ENCODE results near the gene SLC2A6. TPM values are rescaled to one million over a fixed set of nuclear protein-coding genes. Genes with fewer than 3 reads are reported as not detected.

Gene SLC2A6
- polyA plus RNA-seq, 1 donor = 1.7 TPM

GRCh38 chr9:133494636-133495326 is 15.9 kb upstream of the SLC2A6 start:
- H3K4me3 ChIP-seq (ENCODE audit: low read length) = no peak overlapping the region
- H3K36me3 ChIP-seq (ENCODE audit: control insufficient read depth, insufficient read depth, low read length) = no peaks in the 10 kb centered on the region
- H3K9me3 ChIP-seq (ENCODE audit: control insufficient read depth, low read depth, low read length) = no peaks in the 10 kb centered on the region
- H3K27ac ChIP-seq (ENCODE audit: low read length) = no peak overlapping the region
- WGBS (ENCODE audit: insufficient coverage, low lambda C conversion rate) = no CpG with 5 or more reads among the region's 24 CpGs
- peaks cover 4% of the 10 kb centered on the region for H3K4me1 ChIP-seq (ENCODE audit: control insufficient read depth, insufficient read depth, low read length)
- DNase-seq = no peak
- H3K27me3 ChIP-seq (ENCODE audit: control insufficient read depth, insufficient read depth, low read length) = peaks cover 9% of the 10 kb centered on the region

GRCh38 chr9:133493845-133494540 is 15.1 kb upstream of the SLC2A6 start:
- no peaks in the 10 kb centered on the region for H3K9me3 ChIP-seq (ENCODE audit: control insufficient read depth, low read depth, low read length)
- H3K4me1 ChIP-seq (ENCODE audit: control insufficient read depth, insufficient read depth, low read length) = peaks cover 2% of the 10 kb centered on the region
- DNase-seq = no peak
- WGBS (ENCODE audit: insufficient coverage, low lambda C conversion rate) = no CpG with 5 or more reads among the region's 23 CpGs
- no peak overlapping the region for H3K27ac ChIP-seq (ENCODE audit: low read length)
- no peaks in the 10 kb centered on the region for H3K36me3 ChIP-seq (ENCODE audit: control insufficient read depth, insufficient read depth, low read length)
- no peak overlapping the region for H3K4me3 ChIP-seq (ENCODE audit: low read length)
- H3K27me3 ChIP-seq (ENCODE audit: control insufficient read depth, insufficient read depth, low read length) = peaks cover 6% of the 10 kb centered on the region

- Histone ChIP-seq H3K27me3 (ENCODE audit: control insufficient read depth, insufficient read depth, low read length) (peaks cover 3% of the 10 kb centered on the region), H3K9me3 (ENCODE audit: control insufficient read depth, low read depth, low read length) (no peaks in the 10 kb centered on the region), H3K4me1 (ENCODE audit: control insufficient read depth, insufficient read depth, low read length) (peaks cover 2% of the 10 kb centered on the region), H3K4me3 (ENCODE audit: low read length) (no peak overlapping the region), H3K27ac (ENCODE audit: low read length) (no peak overlapping the region), H3K36me3 (ENCODE audit: control insufficient read depth, insufficient read depth, low read length) (no peaks in the 10 kb centered on the region)
- no CpG with 5 or more reads among the region's 11 CpGs for WGBS (ENCODE audit: insufficient coverage, low lambda C conversion rate)
- DNase-seq = no peak
Observed at GRCh38 chr9:133493428-133493827, 14.5 kb upstream of the SLC2A6 start.

- no peak for DNase-seq
- H3K4me1 ChIP-seq (ENCODE audit: control insufficient read depth, insufficient read depth, low read length) = peaks cover 2% of the 10 kb centered on the region
- peaks cover 3% of the 10 kb centered on the region for H3K27me3 ChIP-seq (ENCODE audit: control insufficient read depth, insufficient read depth, low read length)
- no peak overlapping the region for H3K27ac ChIP-seq (ENCODE audit: low read length)
- no peak overlapping the region for H3K4me3 ChIP-seq (ENCODE audit: low read length)
- H3K9me3 ChIP-seq (ENCODE audit: control insufficient read depth, low read depth, low read length) = no peaks in the 10 kb centered on the region
- no peaks in the 10 kb centered on the region for H3K36me3 ChIP-seq (ENCODE audit: control insufficient read depth, insufficient read depth, low read length)
- WGBS (ENCODE audit: insufficient coverage, low lambda C conversion rate) = no CpG with 5 or more reads among the region's 33 CpGs
Observed at GRCh38 chr9:133492061-133493021, 13.4 kb upstream of the SLC2A6 start.

- peaks cover 3% of the 10 kb centered on the region for H3K27me3 ChIP-seq (ENCODE audit: control insufficient read depth, insufficient read depth, low read length)
Observed at GRCh38 chr9:133491656-133491925, 12.7 kb upstream of the SLC2A6 start.

GRCh38 chr9:133490865-133491655 is 12.2 kb upstream of the SLC2A6 start:
- Histone ChIP-seq H3K27ac (ENCODE audit: low read length) (no peak overlapping the region), H3K36me3 (ENCODE audit: control insufficient read depth, insufficient read depth, low read length) (no peaks in the 10 kb centered on the region), H3K4me3 (ENCODE audit: low read length) (no peak overlapping the region), H3K27me3 (ENCODE audit: control insufficient read depth, insufficient read depth, low read length) (peaks cover 3% of the 10 kb centered on the region), H3K4me1 (ENCODE audit: control insufficient read depth, insufficient read depth, low read length) (peaks cover under 1% of the 10 kb centered on the region), H3K9me3 (ENCODE audit: control insufficient read depth, low read depth, low read length) (no peaks in the 10 kb centered on the region)
- DNase-seq = no peak
- WGBS (ENCODE audit: insufficient coverage, low lambda C conversion rate) = no CpG with 5 or more reads among the region's 12 CpGs

More at GRCh38 chr9:133491656-133491925, 12.7 kb upstream of the SLC2A6 start:
- Histone ChIP-seq H3K4me1 (ENCODE audit: control insufficient read depth, insufficient read depth, low read length) (peaks cover under 1% of the 10 kb centered on the region), H3K27ac (ENCODE audit: low read length) (no peak overlapping the region), H3K4me3 (ENCODE audit: low read length) (no peak overlapping the region), H3K9me3 (ENCODE audit: control insufficient read depth, low read depth, low read length) (no peaks in the 10 kb centered on the region), H3K36me3 (ENCODE audit: control insufficient read depth, insufficient read depth, low read length) (no peaks in the 10 kb centered on the region)
- no peak for DNase-seq
- WGBS (ENCODE audit: insufficient coverage, low lambda C conversion rate) = no CpG with 5 or more reads among the region's 8 CpGs

- Histone ChIP-seq H3K4me3 (ENCODE audit: low read length) (no peak overlapping the region), H3K9me3 (ENCODE audit: control insufficient read depth, low read depth, low read length) (no peaks in the 10 kb centered on the region), H3K36me3 (ENCODE audit: control insufficient read depth, insufficient read depth, low read length) (no peaks in the 10 kb centered on the region), H3K4me1 (ENCODE audit: control insufficient read depth, insufficient read depth, low read length) (peaks cover 4% of the 10 kb centered on the region), H3K27ac (ENCODE audit: low read length) (no peak overlapping the region), H3K27me3 (ENCODE audit: control insufficient read depth, insufficient read depth, low read length) (peaks cover 3% of the 10 kb centered on the region)
- 60% methylated on average over 1 of the region's 13 CpGs for whole genome bisulfite sequencing (ENCODE audit: insufficient coverage, low lambda C conversion rate)
- DNase-seq = no peak
Observed at GRCh38 chr9:133490201-133490681, 11.3 kb upstream of the SLC2A6 start.

- no peak overlapping the region for H3K4me3 ChIP-seq (ENCODE audit: low read length)
- no peaks in the 10 kb centered on the region for H3K9me3 ChIP-seq (ENCODE audit: control insufficient read depth, low read depth, low read length)
- H3K27ac ChIP-seq (ENCODE audit: low read length) = no peak overlapping the region
- H3K36me3 ChIP-seq (ENCODE audit: control insufficient read depth, insufficient read depth, low read length) = no peaks in the 10 kb centered on the region
- WGBS (ENCODE audit: insufficient coverage, low lambda C conversion rate) = 80% methylated on average over 1 of the region's 19 CpGs
- peaks cover 3% of the 10 kb centered on the region for H3K27me3 ChIP-seq (ENCODE audit: control insufficient read depth, insufficient read depth, low read length)
- DNase-seq = no peak
- H3K4me1 ChIP-seq (ENCODE audit: control insufficient read depth, insufficient read depth, low read length) = peaks cover 4% of the 10 kb centered on the region
Observed at GRCh38 chr9:133489253-133490190, 10.6 kb upstream of the SLC2A6 start.

GRCh38 chr9:133488686-133489252 is 9.9 kb upstream of the SLC2A6 start:
- H3K4me3 ChIP-seq (ENCODE audit: low read length) = no peak overlapping the region
- H3K4me1 ChIP-seq (ENCODE audit: control insufficient read depth, insufficient read depth, low read length) = peaks cover 4% of the 10 kb centered on the region
- H3K9me3 ChIP-seq (ENCODE audit: control insufficient read depth, low read depth, low read length) = no peaks in the 10 kb centered on the region
- H3K27me3 ChIP-seq (ENCODE audit: control insufficient read depth, insufficient read depth, low read length) = peaks cover 3% of the 10 kb centered on the region
- no peak overlapping the region for H3K27ac ChIP-seq (ENCODE audit: low read length)
- no peak for DNase-seq
- H3K36me3 ChIP-seq (ENCODE audit: control insufficient read depth, insufficient read depth, low read length) = no peaks in the 10 kb centered on the region
- no CpG with 5 or more reads among the region's 18 CpGs for WGBS (ENCODE audit: insufficient coverage, low lambda C conversion rate)

Measured in large intestine (tissue), 3 donors.